Esophagus (tissue), 2 donors: Measurements from ENCODE around the gene EPHB1. TPM values are rescaled to one million over a fixed set of nuclear protein-coding genes. Genes with fewer than 3 reads are reported as not detected.

Experiments
- H3K27ac ChIP-seq, 2 donors: one replicate each; pipeline ENCODE4 v1.5.1; 2013; ENCODE audit warnings: low read depth in 2 of 2, mild to moderate bottlenecking in 2 of 2, inconsistent platforms in 1 of 2, low read length in 1 of 2, moderate library complexity in 1 of 2
- H3K27me3 ChIP-seq, 2 donors: one replicate each; pipeline ENCODE4 v1.6.1; 2013; ENCODE audit warnings: low read length in 2 of 2, control low read depth in 1 of 2, mild to moderate bottlenecking in 1 of 2; ENCODE audit not compliant: insufficient read depth in 2 of 2, control insufficient read depth in 1 of 2
- H3K36me3 ChIP-seq, 2 donors: one replicate each; pipeline ENCODE4 v1.6.1; 2013; ENCODE audit warnings: low read length in 1 of 2; ENCODE audit not compliant: control insufficient read depth in 2 of 2, insufficient read depth in 2 of 2
- H3K4me1 ChIP-seq, 2 donors: one replicate each; pipeline ENCODE4 v1.6.1; 2013; ENCODE audit warnings: low read length in 1 of 2; ENCODE audit not compliant: control insufficient read depth in 2 of 2, insufficient read depth in 2 of 2
- H3K4me3 ChIP-seq, 2 donors: one replicate each; pipeline ENCODE4 v1.5.1; 2013; ENCODE audit warnings: low read length in 2 of 2, mild to moderate bottlenecking in 2 of 2, low read depth in 1 of 2, moderate library complexity in 1 of 2
- H3K9me3 ChIP-seq, 2 donors: one replicate each; pipeline ENCODE4 v1.6.1; 2013; ENCODE audit warnings: mild to moderate bottlenecking in 2 of 2, low read depth in 1 of 2, low read length in 1 of 2, moderate library complexity in 1 of 2; ENCODE audit not compliant: control insufficient read depth in 2 of 2, insufficient read depth in 1 of 2
- WGBS, 2 donors: extraction: QIAGEN DNeasy Blood & Tissue Kit; methylation state at CpG; one replicate each; pipeline ENCODE4 v1.1.7; 2013; 5-methylcytosine and 5-hydroxymethylcytosine counted together
- polyA plus RNA-seq, 2 donors: library from polyadenylated mRNA; stranded (reverse); fragments of 200-250 nt; gene quantifications; one replicate each; pipeline ENCODE4 v1.2.3, GENCODE V29; 2013
- donor health status: healthy with polysubstance abuse.
- donor health status: Bipolar disorder and iron deficiency.

Gene EPHB1
- polyA plus RNA-seq, 2 donors = 0.04 to 0.38 TPM

GRCh38 chr3:135301670-135302069 is 506.6 kb downstream of the EPHB1 start:
- no peak overlapping the region for H3K27ac ChIP-seq

GRCh38 chr3:135304378-135304777 is 509.3 kb downstream of the EPHB1 start:
- WGBS, 2 donors = 69 to 73% methylated on average over 1 of the region's 1 CpG
- peaks cover 0 to 4% of the 10 kb centered on the region in 2 donors for H3K9me3 ChIP-seq
- H3K4me3 ChIP-seq = no peak overlapping the region
- no peaks in the 10 kb centered on the region for H3K4me1 ChIP-seq
- no peaks in the 10 kb centered on the region for H3K27me3 ChIP-seq
- H3K27ac ChIP-seq = no peak overlapping the region
- no peaks in the 10 kb centered on the region for H3K36me3 ChIP-seq

More at GRCh38 chr3:135301670-135302069, 506.6 kb downstream of the EPHB1 start:
- no peaks in the 10 kb centered on the region for H3K36me3 ChIP-seq
- peaks cover 0 to 4% of the 10 kb centered on the region in 2 donors for H3K9me3 ChIP-seq
- H3K4me1 ChIP-seq = no peaks in the 10 kb centered on the region
- no peak overlapping the region for H3K4me3 ChIP-seq
- H3K27me3 ChIP-seq = no peaks in the 10 kb centered on the region
- WGBS, 2 donors = 74 to 92% methylated on average over 2 of the region's 2 CpGs

Other genes with a start within 250 kb of the EPHB1 start
- gene KY, start 144.2 kb upstream of the EPHB1 start, polyA plus RNA-seq = under 1 TPM; 0.02 to 0.08 TPM